ENCODE data around the gene RAB20.
"Not testable (repeated sequence)": the region's sequence is repeated elsewhere in the genome, so short reads cannot be mapped to it uniquely, and the experiment has no call there.

The RAB20 gene

DNA sequence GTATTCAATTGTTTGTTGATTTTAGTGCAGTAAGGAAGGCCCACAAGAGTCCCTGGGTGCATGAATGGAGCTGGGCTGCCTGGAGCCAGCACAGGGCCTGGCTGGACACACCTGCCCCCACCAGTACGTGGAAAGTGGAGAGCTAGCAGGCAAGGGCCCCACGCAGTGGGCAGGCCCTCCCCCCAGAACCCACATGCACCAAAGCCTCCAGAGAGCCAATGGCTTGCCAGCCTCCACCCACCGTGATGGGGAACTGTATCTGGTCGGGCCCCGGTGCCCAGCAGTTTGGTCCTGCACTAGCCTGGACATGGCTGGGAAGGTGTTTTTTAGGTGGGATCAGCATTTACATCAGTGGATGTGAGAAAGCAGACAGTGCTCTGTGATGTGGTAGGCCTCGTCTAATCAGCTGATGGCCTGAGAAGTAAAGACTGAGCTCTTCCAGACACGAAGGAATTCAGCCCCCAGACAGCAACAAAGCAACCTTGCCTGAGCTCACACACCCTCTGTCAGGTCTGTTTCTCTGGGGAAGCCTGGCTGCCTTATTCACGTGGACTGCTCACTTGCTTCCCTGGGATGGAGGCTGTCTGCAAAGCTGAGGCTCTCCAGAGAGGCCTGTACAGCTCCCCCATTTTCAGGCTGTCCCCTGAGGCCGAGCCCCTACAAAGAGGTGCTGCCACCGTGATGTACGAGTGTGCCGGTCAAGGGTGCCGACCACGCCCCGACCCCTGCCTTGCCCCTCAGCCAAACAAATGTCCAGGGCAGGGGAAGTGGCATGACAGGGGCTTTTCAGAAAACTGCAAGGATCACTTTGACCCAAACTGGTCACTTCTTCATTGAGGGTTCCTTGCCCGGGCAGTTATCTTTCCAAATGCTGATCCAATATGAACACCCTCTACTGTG, 27.5 kb downstream of the RAB20 start:
- Histone ChIP-seq H3K4me1 (ENCODE audit: control insufficient read depth, insufficient read depth, low read length) (no peaks in the 10 kb centered on the region), H3K36me3 (ENCODE audit: control insufficient read depth, insufficient read depth, low read length) (no peaks in the 10 kb centered on the region)

DNA sequence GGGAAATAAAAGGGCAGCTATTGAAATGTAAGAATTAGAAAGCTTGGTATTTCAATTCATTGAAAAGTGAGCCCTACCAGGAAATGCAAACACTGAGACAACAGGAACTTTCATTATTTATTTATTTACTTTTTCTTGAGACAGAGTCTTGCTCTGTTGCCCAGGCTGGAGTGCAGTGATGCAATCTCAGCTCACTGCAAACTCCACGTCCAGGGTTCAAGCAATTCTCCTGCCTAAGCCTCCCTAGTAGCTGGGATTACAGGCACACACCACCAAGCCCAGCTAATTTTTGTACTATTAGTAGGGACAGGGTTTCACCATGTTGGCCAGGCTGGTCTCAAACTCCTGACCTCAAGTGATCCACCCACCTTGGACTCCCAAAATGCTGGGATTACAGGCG, 29.3 kb downstream of the RAB20 start:
- H3K9me3 ChIP-seq (ENCODE audit: control insufficient read depth, insufficient read depth, low read length); H3K4me3 ChIP-seq (ENCODE audit: low read depth, low read length); H3K4me1 ChIP-seq (ENCODE audit: control insufficient read depth, insufficient read depth, low read length); H3K9ac ChIP-seq (ENCODE audit: low read depth, low read length); H3K36me3 ChIP-seq (ENCODE audit: control insufficient read depth, insufficient read depth, low read length); H3K27me3 ChIP-seq (ENCODE audit: control insufficient read depth, insufficient read depth, low read length): not testable (repeated sequence)

More for the DNA sequence above, 27.5 kb downstream of the RAB20 start:
- H3K4me3 ChIP-seq (ENCODE audit: low read depth, low read length) = no peak overlapping the region
- no peaks in the 10 kb centered on the region for H3K9me3 ChIP-seq (ENCODE audit: control insufficient read depth, insufficient read depth, low read length)
- no peaks in the 10 kb centered on the region for H3K27me3 ChIP-seq (ENCODE audit: control insufficient read depth, insufficient read depth, low read length)
- H3K9ac ChIP-seq (ENCODE audit: low read depth, low read length) = no peak overlapping the region

DNA sequence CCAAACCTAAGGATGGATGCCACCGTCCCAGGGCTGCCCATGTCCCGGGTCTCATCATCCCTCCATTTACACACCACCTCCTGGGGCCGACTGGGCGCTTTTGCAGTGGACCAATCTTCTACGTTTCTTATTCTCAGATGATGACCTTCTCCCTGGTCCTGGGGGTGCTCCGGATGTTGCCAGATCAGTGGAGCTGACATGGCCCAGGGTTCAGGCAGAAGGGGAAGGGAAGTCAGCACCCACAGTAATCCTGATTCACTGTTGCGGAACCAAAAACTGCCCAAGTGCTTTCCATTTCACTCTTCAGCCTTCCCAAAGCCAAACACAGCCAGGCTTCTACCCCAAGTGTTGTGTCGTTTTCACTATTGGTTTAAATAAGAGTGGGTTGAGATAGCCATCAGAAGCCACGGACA, 29.8 kb downstream of the RAB20 start:
- Histone ChIP-seq H3K36me3 (ENCODE audit: control insufficient read depth, insufficient read depth, low read length) (no peaks in the 10 kb centered on the region), H3K4me3 (ENCODE audit: low read depth, low read length) (no peak overlapping the region), H3K27me3 (ENCODE audit: control insufficient read depth, insufficient read depth, low read length) (no peaks in the 10 kb centered on the region), H3K9me3 (ENCODE audit: control insufficient read depth, insufficient read depth, low read length) (no peaks in the 10 kb centered on the region), H3K9ac (ENCODE audit: low read depth, low read length) (no peak overlapping the region), H3K4me1 (ENCODE audit: control insufficient read depth, insufficient read depth, low read length) (no peaks in the 10 kb centered on the region)

DNA sequence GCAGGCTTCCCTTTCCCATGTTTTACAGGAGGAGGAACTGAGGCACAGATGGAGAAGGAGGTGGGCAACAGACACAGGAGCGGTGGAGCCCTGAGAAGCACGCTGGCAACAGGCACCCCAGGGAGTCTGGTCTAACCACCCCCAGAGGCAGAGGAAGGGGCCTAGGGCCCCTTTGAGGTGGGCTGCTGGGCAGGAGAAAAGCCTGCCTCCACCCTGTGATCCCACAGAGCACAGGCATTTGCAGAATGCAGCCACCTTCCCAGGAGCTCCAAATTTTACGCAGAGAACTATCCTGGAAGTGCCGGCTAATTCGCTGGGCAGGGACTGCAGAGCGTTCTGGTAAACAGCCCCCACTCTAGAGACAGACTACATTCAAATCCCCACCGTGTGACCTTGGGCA, 30.4 kb downstream of the RAB20 start:
- Histone ChIP-seq H3K4me1 (ENCODE audit: control insufficient read depth, insufficient read depth, low read length) (no peaks in the 10 kb centered on the region), H3K27me3 (ENCODE audit: control insufficient read depth, insufficient read depth, low read length) (no peaks in the 10 kb centered on the region), H3K4me3 (ENCODE audit: low read depth, low read length) (no peak overlapping the region), H3K9ac (ENCODE audit: low read depth, low read length) (no peak overlapping the region), H3K36me3 (ENCODE audit: control insufficient read depth, insufficient read depth, low read length) (no peaks in the 10 kb centered on the region), H3K9me3 (ENCODE audit: control insufficient read depth, insufficient read depth, low read length) (no peaks in the 10 kb centered on the region)

DNA sequence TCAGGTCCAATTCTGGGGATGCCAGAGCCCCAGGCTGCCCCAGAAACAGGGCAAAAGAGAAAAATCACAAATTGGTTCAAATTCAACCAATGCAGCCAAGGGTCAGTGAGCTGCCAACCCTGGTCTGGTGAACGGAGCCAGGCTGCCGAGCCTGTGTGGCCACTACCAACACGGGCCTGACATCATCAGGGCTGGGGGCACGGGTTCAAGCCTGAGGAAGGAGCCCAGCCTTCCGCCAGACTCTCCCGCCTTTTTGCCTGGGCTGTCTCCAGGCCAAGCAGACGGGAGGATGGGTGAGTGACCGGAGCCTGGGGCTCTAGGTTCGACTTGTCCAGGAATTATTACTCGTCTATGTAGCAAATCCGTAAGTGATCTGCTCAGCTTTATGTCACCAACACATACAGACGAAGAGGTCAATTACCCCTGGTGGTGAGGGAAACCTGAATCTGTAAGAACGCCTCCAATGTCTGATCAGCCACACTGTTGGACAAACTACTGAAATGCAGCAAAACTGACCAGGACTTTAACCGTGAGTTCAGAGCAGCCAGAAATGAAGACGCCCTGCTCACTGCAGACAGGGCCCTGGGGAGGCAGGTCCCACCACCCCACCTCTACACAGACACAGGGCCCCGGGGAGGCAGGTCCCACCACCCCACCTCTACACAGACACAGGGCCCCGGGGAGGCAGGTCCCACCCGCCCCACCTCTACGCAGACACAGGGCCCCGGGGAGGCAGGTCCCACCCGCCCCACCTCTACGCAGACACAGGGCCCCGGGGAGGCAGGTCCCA, 31.8 kb downstream of the RAB20 start:
- Histone ChIP-seq H3K4me3 (ENCODE audit: low read depth, low read length) (no peak overlapping the region), H3K9me3 (ENCODE audit: control insufficient read depth, insufficient read depth, low read length) (no peaks in the 10 kb centered on the region), H3K4me1 (ENCODE audit: control insufficient read depth, insufficient read depth, low read length) (no peaks in the 10 kb centered on the region), H3K36me3 (ENCODE audit: control insufficient read depth, insufficient read depth, low read length) (no peaks in the 10 kb centered on the region), H3K9ac (ENCODE audit: low read depth, low read length) (no peak overlapping the region), H3K27me3 (ENCODE audit: control insufficient read depth, insufficient read depth, low read length) (no peaks in the 10 kb centered on the region)

DNA sequence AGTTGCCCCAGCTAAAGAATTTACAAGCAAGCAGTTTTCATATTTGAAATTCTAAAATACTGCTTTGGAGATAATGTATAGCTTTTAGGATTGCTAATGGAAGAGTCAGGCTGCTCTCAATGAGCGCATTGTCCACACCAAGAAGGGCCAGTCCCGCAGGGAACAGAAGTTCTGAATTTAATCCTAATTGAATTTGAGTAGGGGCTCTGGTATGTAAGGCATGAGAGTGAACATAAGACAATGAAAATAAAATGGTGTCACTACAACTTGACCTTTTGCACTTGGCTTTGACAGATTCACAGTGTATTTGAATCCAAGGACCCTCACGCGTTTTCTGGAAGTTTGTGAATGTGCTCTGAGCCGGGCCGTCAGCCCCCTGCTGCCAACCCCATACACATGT, 32.6 kb downstream of the RAB20 start:
- no peaks in the 10 kb centered on the region for H3K27me3 ChIP-seq (ENCODE audit: control insufficient read depth, insufficient read depth, low read length)
- no peak overlapping the region for H3K4me3 ChIP-seq (ENCODE audit: low read depth, low read length)
- H3K36me3 ChIP-seq (ENCODE audit: control insufficient read depth, insufficient read depth, low read length) = no peaks in the 10 kb centered on the region
- H3K9ac ChIP-seq (ENCODE audit: low read depth, low read length) = no peak overlapping the region
- no peaks in the 10 kb centered on the region for H3K9me3 ChIP-seq (ENCODE audit: control insufficient read depth, insufficient read depth, low read length)
- H3K4me1 ChIP-seq (ENCODE audit: control insufficient read depth, insufficient read depth, low read length) = no peaks in the 10 kb centered on the region

DNA sequence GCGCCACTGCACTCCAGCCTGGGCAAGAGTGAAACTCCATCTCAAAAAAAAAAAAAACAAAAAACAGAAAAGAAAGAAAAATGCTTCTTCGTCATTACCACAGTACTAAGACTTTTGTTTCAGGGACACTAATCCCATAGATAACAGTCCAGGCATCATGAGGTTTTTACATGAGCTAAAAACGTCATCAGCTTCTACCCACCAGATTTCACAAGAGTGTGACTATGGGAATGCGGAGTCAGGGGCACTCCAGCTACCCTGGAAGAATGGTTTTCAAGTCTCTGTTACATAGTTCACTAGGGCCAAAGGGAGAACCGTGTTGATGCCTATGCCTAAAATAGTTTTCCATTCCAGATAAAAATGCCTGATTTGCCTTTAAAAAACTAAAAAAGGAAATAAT, 33.2 kb downstream of the RAB20 start:
- Histone ChIP-seq H3K4me3 (ENCODE audit: low read depth, low read length) (no peak overlapping the region), H3K36me3 (ENCODE audit: control insufficient read depth, insufficient read depth, low read length) (peaks cover 5% of the 10 kb centered on the region), H3K27me3 (ENCODE audit: control insufficient read depth, insufficient read depth, low read length) (no peaks in the 10 kb centered on the region), H3K9me3 (ENCODE audit: control insufficient read depth, insufficient read depth, low read length) (no peaks in the 10 kb centered on the region), H3K9ac (ENCODE audit: low read depth, low read length) (no peak overlapping the region), H3K4me1 (ENCODE audit: control insufficient read depth, insufficient read depth, low read length) (no peaks in the 10 kb centered on the region)

DNA sequence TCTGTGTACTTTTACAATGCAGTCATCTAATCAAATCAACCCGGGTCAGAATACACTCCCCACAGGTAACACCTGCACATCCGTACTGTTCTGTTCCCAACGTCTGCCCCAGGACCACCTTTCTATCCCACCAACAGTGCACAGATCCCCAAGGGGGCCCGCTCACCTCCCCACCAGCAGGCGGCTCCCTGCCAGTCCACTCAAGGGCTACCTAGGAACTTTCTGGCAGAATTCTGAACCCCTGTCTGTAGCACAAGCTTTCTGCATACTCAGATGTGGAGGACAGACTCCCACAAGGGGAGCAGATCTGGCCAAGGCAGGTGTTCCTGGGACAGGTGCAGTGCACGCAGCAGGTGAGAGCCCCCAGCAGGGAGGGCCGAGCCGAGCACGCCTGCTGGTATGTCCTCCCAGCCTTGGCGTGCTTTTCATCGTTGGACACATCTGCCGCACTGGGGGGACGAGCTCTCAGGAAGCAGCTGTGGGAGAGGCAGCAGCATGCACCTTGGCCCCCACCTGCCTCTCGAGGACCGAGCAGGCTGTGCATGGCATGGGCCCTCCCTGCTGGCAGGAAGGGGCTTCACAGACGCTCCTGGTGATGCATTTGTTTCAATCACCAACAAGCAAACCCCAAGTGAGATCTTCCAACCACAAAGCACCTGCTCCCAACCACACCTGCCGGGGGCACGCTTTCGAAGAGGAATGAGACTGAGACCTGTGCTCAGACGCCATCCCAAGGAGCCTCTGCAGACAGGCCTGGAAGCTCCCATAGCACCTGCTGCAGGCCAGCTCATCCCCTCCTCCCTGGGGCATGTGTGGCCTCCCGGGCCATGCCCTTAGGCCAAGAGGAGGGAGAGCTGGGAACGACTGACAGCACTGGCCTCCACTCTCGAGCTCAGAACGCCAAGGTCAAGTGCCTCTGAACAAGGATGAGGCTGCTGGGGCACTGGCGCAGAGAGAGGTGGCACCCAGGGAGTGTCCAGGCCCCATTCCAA, 35.9 kb downstream of the RAB20 start:
- Histone ChIP-seq H3K9me3 (ENCODE audit: control insufficient read depth, insufficient read depth, low read length) (no peaks in the 10 kb centered on the region), H3K36me3 (ENCODE audit: control insufficient read depth, insufficient read depth, low read length) (peaks cover 8% of the 10 kb centered on the region), H3K27me3 (ENCODE audit: control insufficient read depth, insufficient read depth, low read length) (no peaks in the 10 kb centered on the region), H3K4me3 (ENCODE audit: low read depth, low read length) (no peak overlapping the region), H3K4me1 (ENCODE audit: control insufficient read depth, insufficient read depth, low read length) (no peaks in the 10 kb centered on the region), H3K9ac (ENCODE audit: low read depth, low read length) (no peak overlapping the region)

DNA sequence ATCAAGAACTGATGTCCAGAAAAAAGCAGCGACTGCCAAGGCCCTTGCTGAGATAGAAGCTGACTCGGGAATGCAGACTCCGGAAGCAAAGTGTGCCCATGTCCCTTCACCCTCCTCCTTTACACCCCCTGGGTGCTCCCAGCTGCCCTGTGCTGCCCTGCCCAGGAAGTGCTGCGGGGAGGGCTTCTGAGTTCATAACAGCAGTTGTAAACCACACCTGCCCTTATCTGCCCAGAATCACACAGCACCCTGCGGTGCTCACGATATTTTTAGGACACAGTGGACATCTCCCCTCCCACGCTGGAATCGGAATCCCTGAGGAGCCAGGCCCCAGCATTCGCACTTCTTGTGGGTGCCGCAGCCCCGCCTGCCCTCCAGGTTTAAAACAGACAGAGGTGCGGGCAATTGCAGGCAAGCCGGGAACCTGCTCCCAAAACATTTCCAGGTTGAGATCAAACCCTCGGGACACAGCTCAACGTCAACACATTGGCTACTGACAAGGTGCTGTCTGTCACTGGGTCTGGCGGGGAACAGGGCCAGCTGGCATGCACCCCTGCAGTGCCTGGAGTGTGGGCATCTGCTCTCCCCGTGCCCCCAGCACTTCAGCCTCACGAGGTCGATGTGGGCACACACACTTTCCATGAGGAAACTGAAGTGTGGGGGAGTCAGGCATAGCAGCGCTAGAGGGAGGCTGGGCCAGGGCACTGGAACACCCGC, 36.8 kb downstream of the RAB20 start:
- Histone ChIP-seq H3K27me3 (ENCODE audit: control insufficient read depth, insufficient read depth, low read length) (no peaks in the 10 kb centered on the region), H3K36me3 (ENCODE audit: control insufficient read depth, insufficient read depth, low read length) (peaks cover 8% of the 10 kb centered on the region), H3K9ac (ENCODE audit: low read depth, low read length) (no peak overlapping the region), H3K9me3 (ENCODE audit: control insufficient read depth, insufficient read depth, low read length) (no peaks in the 10 kb centered on the region), H3K4me3 (ENCODE audit: low read depth, low read length) (no peak overlapping the region), H3K4me1 (ENCODE audit: control insufficient read depth, insufficient read depth, low read length) (no peaks in the 10 kb centered on the region)

DNA sequence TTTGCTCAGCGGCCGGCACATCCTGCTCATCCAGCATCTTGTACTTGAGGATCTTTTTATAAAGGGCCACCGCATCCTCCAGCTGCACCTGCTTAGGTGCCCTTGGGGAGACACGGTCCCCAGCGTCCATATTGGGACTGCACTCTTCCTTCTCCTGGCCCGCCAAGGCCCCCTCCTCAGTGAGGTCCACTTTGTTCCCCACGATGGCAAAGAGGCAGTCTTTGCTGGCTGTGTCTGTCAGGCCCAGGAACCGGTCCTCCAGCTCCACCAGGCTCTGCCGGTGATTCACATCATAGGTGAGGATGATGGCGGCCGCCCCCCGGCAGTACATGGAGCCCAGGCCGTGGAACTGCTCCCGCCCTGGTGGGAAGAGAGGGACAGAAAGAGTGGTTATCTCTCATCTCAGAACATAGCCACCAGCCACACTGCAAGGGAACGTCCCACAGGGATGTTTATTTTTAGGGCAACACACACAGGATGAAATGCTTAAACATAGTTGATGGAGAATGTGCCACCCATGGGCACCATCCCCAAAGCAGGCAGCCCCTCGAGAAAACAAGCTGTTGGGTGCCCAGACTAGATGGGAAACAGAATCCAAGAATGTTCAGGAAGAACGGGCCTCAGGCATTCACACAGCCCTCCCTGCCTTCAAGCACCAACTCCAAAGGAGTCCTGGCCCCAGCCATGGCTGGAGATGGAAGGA, 37.5 kb downstream of the RAB20 start:
- no peak overlapping the region for H3K9ac ChIP-seq (ENCODE audit: low read depth, low read length)
- H3K9me3 ChIP-seq (ENCODE audit: control insufficient read depth, insufficient read depth, low read length) = no peaks in the 10 kb centered on the region
- H3K36me3 ChIP-seq (ENCODE audit: control insufficient read depth, insufficient read depth, low read length) = peaks cover 11% of the 10 kb centered on the region
- no peak overlapping the region for H3K4me3 ChIP-seq (ENCODE audit: low read depth, low read length)
- H3K27me3 ChIP-seq (ENCODE audit: control insufficient read depth, insufficient read depth, low read length) = no peaks in the 10 kb centered on the region
- H3K4me1 ChIP-seq (ENCODE audit: control insufficient read depth, insufficient read depth, low read length) = no peaks in the 10 kb centered on the region

All from iPS-15b (cell line).